ENCODE measurements around the gene APOC3.

Gene APOC3

DNA sequence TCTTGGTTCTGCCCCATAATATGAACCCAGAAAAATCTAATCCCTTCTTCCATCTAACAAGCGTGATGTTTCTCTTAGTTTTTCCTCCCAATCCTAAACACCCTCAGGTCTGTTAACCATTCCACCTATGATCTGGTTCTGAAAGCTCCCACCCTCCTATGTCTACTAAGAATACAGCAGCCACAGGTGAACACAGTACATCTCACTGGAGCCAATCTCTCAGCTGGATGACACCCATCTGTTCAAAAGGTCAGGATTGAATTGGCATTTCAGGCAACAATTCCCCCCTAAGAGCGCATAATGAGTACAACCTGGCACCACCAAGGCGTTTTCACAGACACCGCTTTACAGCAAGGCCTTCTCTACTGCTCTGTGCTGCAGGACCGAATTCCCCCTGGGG is 26.7 kb downstream of the APOC3 start:
- no peak overlapping the region for H2BK12ac ChIP-seq (ENCODE audit: low read length in 2 of 2)
- no peak overlapping the region for H3K4ac ChIP-seq (ENCODE audit: low read depth in 1 of 2, low read length in 2 of 2)
- H3K4me3 ChIP-seq (ENCODE audit: insufficient read depth in 1 of 2, low read depth in 1 of 2, low read length in 2 of 2): no peak overlapping the region
- WGBS: 97% methylated on average over 5 of the region's 5 CpGs
- H3K14ac ChIP-seq (ENCODE audit: low read length in 2 of 2): no peak overlapping the region
- no peak overlapping the region for H2AFZ ChIP-seq (ENCODE audit: low read depth, low read length)
- no peak overlapping the region for H3K4me2 ChIP-seq (ENCODE audit: low read length, poor library complexity, severe bottlenecking)
- no peak overlapping the region for H2BK15ac ChIP-seq (ENCODE audit: low read depth, poor library complexity, severe bottlenecking)
- no peak overlapping the region for H4K8ac ChIP-seq (ENCODE audit: low read length)
- H3K27me3 ChIP-seq (ENCODE audit: control insufficient read depth in 1 of 2, insufficient read depth in 1 of 2, low read length in 2 of 2): no peaks in the 10 kb centered on the region
- H3K27ac ChIP-seq (ENCODE audit: low read length, poor library complexity, severe bottlenecking): no peak overlapping the region
- no peak overlapping the region for H3K9ac ChIP-seq (ENCODE audit: low read length)
- H3K79me1 ChIP-seq (replicated peaks; ENCODE audit: low read length, poor library complexity, severe bottlenecking): peaks cover 9% of the 10 kb centered on the region
- no peak overlapping the region for H2BK120ac ChIP-seq (ENCODE audit: low read depth, low read length)
- H3K36me3 ChIP-seq (ENCODE audit: control insufficient read depth in 1 of 2, insufficient read depth in 2 of 2, low read depth in 1 of 2, low read length in 2 of 2): peaks cover 24 to 57% of the 10 kb centered on the region in 2 experiments
- H3K18ac ChIP-seq (ENCODE audit: low read depth in 1 of 2, low read length in 2 of 2): no peak overlapping the region
- H3K4me1 ChIP-seq (ENCODE audit: control insufficient read depth, insufficient read depth, low read depth, low read length): peaks cover 13% of the 10 kb centered on the region
- H2AK5ac ChIP-seq (ENCODE audit: low read length, severe bottlenecking): no peak overlapping the region
- no peaks in the 10 kb centered on the region for H3K9me3 ChIP-seq (ENCODE audit: control insufficient read depth, low read length)
- no peak overlapping the region for H2BK5ac ChIP-seq (ENCODE audit: low read depth, low read length, poor library complexity, severe bottlenecking)
- no peak overlapping the region for H3K23ac ChIP-seq (ENCODE audit: low read length in 2 of 2)
- no peak overlapping the region for H4K91ac ChIP-seq (ENCODE audit: low read length)
- DNase-seq: no peak

DNA sequence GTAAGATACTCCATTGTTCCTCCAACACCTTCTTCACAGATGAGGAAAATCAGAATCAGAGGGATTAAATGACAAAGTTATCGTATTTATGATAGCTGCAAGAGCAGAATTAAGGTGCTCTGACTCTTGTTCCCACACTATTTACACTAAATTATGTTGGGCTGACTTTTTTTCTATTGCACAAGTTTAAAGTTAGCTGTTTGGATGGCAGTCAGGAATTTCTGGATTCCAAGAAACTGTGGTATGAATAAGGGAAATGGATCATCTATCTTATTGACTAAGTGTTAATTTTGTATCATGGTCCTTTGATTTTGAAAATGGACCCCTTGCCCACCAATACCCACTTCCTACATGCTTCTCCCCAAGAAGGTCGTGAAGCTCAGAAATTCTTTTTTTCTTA is 27.6 kb downstream of the APOC3 start:
- Histone ChIP-seq H3K4me3 (ENCODE audit: insufficient read depth in 1 of 2, low read depth in 1 of 2, low read length in 2 of 2) (no peak overlapping the region), H3K14ac (ENCODE audit: low read length in 2 of 2) (no peak overlapping the region), H3K9ac (ENCODE audit: low read length) (no peak overlapping the region), H3K27me3 (ENCODE audit: control insufficient read depth in 1 of 2, insufficient read depth in 1 of 2, low read length in 2 of 2) (no peaks in the 10 kb centered on the region), H2AK5ac (ENCODE audit: low read length, severe bottlenecking) (no peak overlapping the region), H2BK120ac (ENCODE audit: low read depth, low read length) (no peak overlapping the region), H2BK15ac (ENCODE audit: low read depth, poor library complexity, severe bottlenecking) (no peak overlapping the region), H4K91ac (ENCODE audit: low read length) (no peak overlapping the region), H3K9me3 (ENCODE audit: control insufficient read depth, low read length) (no peaks in the 10 kb centered on the region), H2BK12ac (ENCODE audit: low read length in 2 of 2) (no peak overlapping the region), H3K23ac (ENCODE audit: low read length in 2 of 2) (no peak overlapping the region), H3K4me1 (ENCODE audit: control insufficient read depth, insufficient read depth, low read depth, low read length) (peaks cover 10% of the 10 kb centered on the region), H4K8ac (ENCODE audit: low read length) (no peak overlapping the region), H3K36me3 (ENCODE audit: control insufficient read depth in 1 of 2, insufficient read depth in 2 of 2, low read depth in 1 of 2, low read length in 2 of 2) (peaks cover 24 to 63% of the 10 kb centered on the region in 2 experiments), H2AFZ (ENCODE audit: low read depth, low read length) (no peak overlapping the region), H3K79me1 (replicated peaks; ENCODE audit: low read length, poor library complexity, severe bottlenecking) (peaks cover 6% of the 10 kb centered on the region), H3K18ac (ENCODE audit: low read depth in 1 of 2, low read length in 2 of 2) (no peak overlapping the region), H2BK5ac (ENCODE audit: low read depth, low read length, poor library complexity, severe bottlenecking) (no peak overlapping the region), H3K27ac (ENCODE audit: low read length, poor library complexity, severe bottlenecking) (no peak overlapping the region), H3K4me2 (ENCODE audit: low read length, poor library complexity, severe bottlenecking) (no peak overlapping the region), H3K4ac (ENCODE audit: low read depth in 1 of 2, low read length in 2 of 2) (no peak overlapping the region)
- DNase-seq: no peak
- WGBS: 100% methylated on average over 1 of the region's 2 CpGs

- Histone ChIP-seq H3K27me3 (ENCODE audit: control insufficient read depth in 1 of 2, insufficient read depth in 1 of 2, low read length in 2 of 2) (no peaks in the 10 kb centered on the region), H3K14ac (ENCODE audit: low read length in 2 of 2) (no peak overlapping the region), H3K9me3 (ENCODE audit: control insufficient read depth, low read length) (no peaks in the 10 kb centered on the region), H4K8ac (ENCODE audit: low read length) (no peak overlapping the region), H2AK5ac (ENCODE audit: low read length, severe bottlenecking) (no peak overlapping the region), H3K27ac (ENCODE audit: low read length, poor library complexity, severe bottlenecking) (no peak overlapping the region), H3K79me1 (replicated peaks; ENCODE audit: low read length, poor library complexity, severe bottlenecking) (peaks cover 6% of the 10 kb centered on the region), H3K4me2 (ENCODE audit: low read length, poor library complexity, severe bottlenecking) (no peak overlapping the region), H2AFZ (ENCODE audit: low read depth, low read length) (no peak overlapping the region), H3K23ac (ENCODE audit: low read length in 2 of 2) (no peak overlapping the region), H2BK120ac (ENCODE audit: low read depth, low read length) (no peak overlapping the region), H3K9ac (ENCODE audit: low read length) (no peak overlapping the region), H3K4me1 (ENCODE audit: control insufficient read depth, insufficient read depth, low read depth, low read length) (peaks cover 8% of the 10 kb centered on the region), H2BK5ac (ENCODE audit: low read depth, low read length, poor library complexity, severe bottlenecking) (no peak overlapping the region), H4K91ac (ENCODE audit: low read length) (no peak overlapping the region), H3K18ac (ENCODE audit: low read depth in 1 of 2, low read length in 2 of 2) (no peak overlapping the region), H2BK12ac (ENCODE audit: low read length in 2 of 2) (no peak overlapping the region), H3K36me3 (ENCODE audit: control insufficient read depth in 1 of 2, insufficient read depth in 2 of 2, low read depth in 1 of 2, low read length in 2 of 2) (peaks cover 24 to 66% of the 10 kb centered on the region in 2 experiments), H2BK15ac (ENCODE audit: low read depth, poor library complexity, severe bottlenecking) (no peak overlapping the region), H3K4me3 (ENCODE audit: insufficient read depth in 1 of 2, low read depth in 1 of 2, low read length in 2 of 2) (no peak overlapping the region), H3K4ac (ENCODE audit: low read depth in 1 of 2, low read length in 2 of 2) (no peak overlapping the region)
- no peak for DNase-seq
- WGBS: 90% methylated on average over 7 of the region's 7 CpGs
Measured at GRCh38 chr11:116857936-116858335, 28.2 kb downstream of the APOC3 start.

DNA sequence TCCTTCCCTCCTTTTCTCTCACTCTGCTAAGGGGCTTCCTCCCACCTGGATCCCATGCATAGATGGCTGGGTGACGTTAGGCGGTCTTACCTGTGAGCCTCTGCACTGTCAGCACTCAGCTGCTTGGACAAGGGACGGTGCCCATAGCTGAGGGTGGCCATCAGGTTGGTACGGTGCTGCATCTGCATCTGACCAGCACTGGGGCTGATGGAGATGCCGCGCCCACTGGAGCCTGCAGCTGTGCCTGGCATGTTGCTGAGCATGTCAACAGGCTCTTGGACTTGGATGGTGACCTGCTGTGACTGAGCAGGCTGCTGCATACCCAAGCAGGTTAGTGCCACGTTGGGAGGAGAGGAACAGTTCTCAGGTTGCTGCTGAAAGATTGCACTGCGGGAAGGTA is 29.5 kb downstream of the APOC3 start:
- H3K4me2 ChIP-seq (ENCODE audit: low read length, poor library complexity, severe bottlenecking): no peak overlapping the region

More for the DNA sequence above, 29.5 kb downstream of the APOC3 start:
- no peak overlapping the region for H3K9ac ChIP-seq (ENCODE audit: low read length)
- no peaks in the 10 kb centered on the region for H3K9me3 ChIP-seq (ENCODE audit: control insufficient read depth, low read length)
- no peak overlapping the region for H2AFZ ChIP-seq (ENCODE audit: low read depth, low read length)
- no peak overlapping the region for H4K91ac ChIP-seq (ENCODE audit: low read length)
- WGBS: 96% methylated on average over 8 of the region's 8 CpGs
- H3K79me1 ChIP-seq (replicated peaks; ENCODE audit: low read length, poor library complexity, severe bottlenecking): peaks cover 6% of the 10 kb centered on the region
- H3K23ac ChIP-seq (ENCODE audit: low read length in 2 of 2): no peak overlapping the region
- H2BK12ac ChIP-seq (ENCODE audit: low read length in 2 of 2): no peak overlapping the region
- no peak overlapping the region for H3K4me3 ChIP-seq (ENCODE audit: insufficient read depth in 1 of 2, low read depth in 1 of 2, low read length in 2 of 2)
- H2BK15ac ChIP-seq (ENCODE audit: low read depth, poor library complexity, severe bottlenecking): no peak overlapping the region
- DNase-seq: no peak
- H3K14ac ChIP-seq (ENCODE audit: low read length in 2 of 2): peak overlapping the region in 1 of 2 experiments; percentile 56
- H3K18ac ChIP-seq (ENCODE audit: low read depth in 1 of 2, low read length in 2 of 2): no peak overlapping the region
- H3K4ac ChIP-seq (ENCODE audit: low read depth in 1 of 2, low read length in 2 of 2): no peak overlapping the region
- H3K36me3 ChIP-seq (ENCODE audit: control insufficient read depth in 1 of 2, insufficient read depth in 2 of 2, low read depth in 1 of 2, low read length in 2 of 2): peaks cover 31 to 79% of the 10 kb centered on the region in 2 experiments
- peaks cover under 1% of the 10 kb centered on the region for H3K4me1 ChIP-seq (ENCODE audit: control insufficient read depth, insufficient read depth, low read depth, low read length)
- no peak overlapping the region for H3K27ac ChIP-seq (ENCODE audit: low read length, poor library complexity, severe bottlenecking)
- H4K8ac ChIP-seq (ENCODE audit: low read length): no peak overlapping the region
- no peak overlapping the region for H2BK120ac ChIP-seq (ENCODE audit: low read depth, low read length)
- no peaks in the 10 kb centered on the region for H3K27me3 ChIP-seq (ENCODE audit: control insufficient read depth in 1 of 2, insufficient read depth in 1 of 2, low read length in 2 of 2)
- no peak overlapping the region for H2BK5ac ChIP-seq (ENCODE audit: low read depth, low read length, poor library complexity, severe bottlenecking)
- no peak overlapping the region for H2AK5ac ChIP-seq (ENCODE audit: low read length, severe bottlenecking)
